SK-N-SH treated with all-trans-retinoic acid at 6 μM for 48 hours (cell line): ENCODE data around the gene GNB4.

Experiments
- ATAC-seq: fragments of 200-7000 bp; cut with Tn5 transposase; 3 replicates; pipeline ENCODE4 v1.9.1; 2020; ENCODE audit warnings: mild to moderate bottlenecking, moderate library complexity
- ARNTL ChIP-seq: fragments of 450-650 bp; formaldehyde crosslinking; IDR thresholded peaks from 2 replicates; pipeline ENCODE4 v1.5.0; 2020; ENCODE audit warnings: low read depth, mild to moderate bottlenecking, moderate library complexity, borderline replicate concordance
- BACH2 ChIP-seq: fragments of 250-450 bp; sonication (Bioruptor Pico); IDR thresholded peaks from 2 replicates; pipeline ENCODE4 v1.9.0; 2021; ENCODE audit warnings: mild to moderate bottlenecking, borderline replicate concordance
- CSDC2 ChIP-seq: fragments of 250-450 bp; sonication (Bioruptor Pico); IDR thresholded peaks from 2 replicates; pipeline ENCODE4 v1.5.0; 2020; ENCODE audit warnings: mild to moderate bottlenecking, moderate library complexity
- ESRRG ChIP-seq: fragments of 250-450 bp; sonication (Bioruptor Pico); IDR thresholded peaks from 2 replicates; pipeline ENCODE4 v1.6.1; 2021; ENCODE audit warnings: mild to moderate bottlenecking
- GLIS3 ChIP-seq: fragments of 250-450 bp; sonication (Bioruptor Pico); IDR thresholded peaks from 2 replicates; pipeline ENCODE4 v1.5.0; 2020; ENCODE audit warnings: mild to moderate bottlenecking, moderate library complexity
- OSR1 ChIP-seq: fragments of 250-450 bp; sonication (Bioruptor Pico); IDR thresholded peaks from 2 replicates; pipeline ENCODE4 v1.8.0; 2022; ENCODE audit warnings: moderate library complexity, mild to moderate bottlenecking, inconsistent platforms
- PPARA ChIP-seq: fragments of 250-450 bp; sonication (Bioruptor Pico); IDR thresholded peaks from 2 replicates; pipeline ENCODE4 v1.5.0; 2020; ENCODE audit warnings: mild to moderate bottlenecking, borderline replicate concordance
- SNAI2 ChIP-seq: fragments of 250-450 bp; sonication (Bioruptor Pico); IDR thresholded peaks from 2 replicates; pipeline ENCODE4 v1.5.0; 2020; ENCODE audit warnings: mild to moderate bottlenecking, moderate library complexity
- TOX ChIP-seq: fragments of 250-450 bp; sonication (Bioruptor Pico); IDR thresholded peaks from 2 replicates; pipeline ENCODE4 v1.8.0; 2021; ENCODE audit warnings: mild to moderate bottlenecking, moderate library complexity, borderline replicate concordance
- ZC3H10 ChIP-seq: fragments of 250-450 bp; sonication (Bioruptor Pico); IDR thresholded peaks from 2 replicates; pipeline ENCODE4 v1.5.1; 2021; ENCODE audit warnings: mild to moderate bottlenecking, moderate library complexity
- ZFP3 ChIP-seq: fragments of 250-450 bp; sonication (Bioruptor Pico); IDR thresholded peaks from 2 replicates; pipeline ENCODE4 v1.5.0; 2020; ENCODE audit warnings: mild to moderate bottlenecking, moderate library complexity
- ZFP30 ChIP-seq: fragments of 450-650 bp; formaldehyde crosslinking; IDR thresholded peaks from 2 replicates; pipeline ENCODE4 v1.5.0; 2022; ENCODE audit warnings: mild to moderate bottlenecking, moderate library complexity
- ZNF565 ChIP-seq: fragments of 450-650 bp; formaldehyde crosslinking; conservative IDR thresholded peaks from 2 replicates; pipeline ENCODE4 v1.5.0; 2020; ENCODE audit warnings: low read depth, mild to moderate bottlenecking, moderate library complexity
- ZNF70 ChIP-seq: fragments of 450-650 bp; formaldehyde crosslinking; IDR thresholded peaks from 2 replicates; pipeline ENCODE4 v1.5.0; 2020; ENCODE audit warnings: mild to moderate bottlenecking, moderate library complexity
- ZNF8 ChIP-seq: fragments of 450-650 bp; formaldehyde crosslinking; IDR thresholded peaks from 2 replicates; pipeline ENCODE4 v1.5.0; 2020; ENCODE audit warnings: mild to moderate bottlenecking, moderate library complexity
- TF ChIP-seq, protein P1 (sequence below): fragments of 250-450 bp; sonication (Bioruptor Pico); IDR thresholded peaks from 2 replicates; pipeline ENCODE4 v1.5.0; 2020; ENCODE audit warnings: mild to moderate bottlenecking, moderate library complexity
- TF ChIP-seq, protein P2 (sequence below): fragments of 250-450 bp; sonication (Bioruptor Pico); IDR thresholded peaks from 2 replicates; pipeline ENCODE4 v1.5.1; 2020; ENCODE audit warnings: low read depth, mild to moderate bottlenecking, moderate library complexity
- TF ChIP-seq, protein P3 (sequence below): fragments of 250-450 bp; sonication (Bioruptor Pico); IDR thresholded peaks from 2 replicates; pipeline ENCODE4 v1.5.1; 2021; ENCODE audit warnings: mild to moderate bottlenecking, moderate library complexity

GNB4 gene

DNA sequence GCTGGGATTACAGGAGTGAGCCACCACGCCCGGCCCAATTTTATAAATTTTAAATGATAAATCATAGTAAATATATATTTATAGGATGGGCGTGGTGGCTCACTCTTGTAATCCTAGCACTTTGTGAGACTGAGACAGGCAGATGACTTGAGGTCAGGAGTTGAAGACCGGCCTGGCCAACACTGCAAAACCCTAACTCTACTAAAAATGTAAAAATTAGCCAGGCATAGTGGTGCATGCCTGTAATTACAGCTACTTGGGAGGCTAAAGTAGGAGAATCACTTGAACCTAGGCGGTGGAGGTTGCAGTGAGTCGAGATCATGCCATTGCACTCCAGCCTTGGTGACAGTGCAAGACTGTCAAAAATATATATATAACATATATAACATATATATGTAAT lies 77.3 kb downstream of the GNB4 start:
- TF ChIP-seq, protein P1, sequence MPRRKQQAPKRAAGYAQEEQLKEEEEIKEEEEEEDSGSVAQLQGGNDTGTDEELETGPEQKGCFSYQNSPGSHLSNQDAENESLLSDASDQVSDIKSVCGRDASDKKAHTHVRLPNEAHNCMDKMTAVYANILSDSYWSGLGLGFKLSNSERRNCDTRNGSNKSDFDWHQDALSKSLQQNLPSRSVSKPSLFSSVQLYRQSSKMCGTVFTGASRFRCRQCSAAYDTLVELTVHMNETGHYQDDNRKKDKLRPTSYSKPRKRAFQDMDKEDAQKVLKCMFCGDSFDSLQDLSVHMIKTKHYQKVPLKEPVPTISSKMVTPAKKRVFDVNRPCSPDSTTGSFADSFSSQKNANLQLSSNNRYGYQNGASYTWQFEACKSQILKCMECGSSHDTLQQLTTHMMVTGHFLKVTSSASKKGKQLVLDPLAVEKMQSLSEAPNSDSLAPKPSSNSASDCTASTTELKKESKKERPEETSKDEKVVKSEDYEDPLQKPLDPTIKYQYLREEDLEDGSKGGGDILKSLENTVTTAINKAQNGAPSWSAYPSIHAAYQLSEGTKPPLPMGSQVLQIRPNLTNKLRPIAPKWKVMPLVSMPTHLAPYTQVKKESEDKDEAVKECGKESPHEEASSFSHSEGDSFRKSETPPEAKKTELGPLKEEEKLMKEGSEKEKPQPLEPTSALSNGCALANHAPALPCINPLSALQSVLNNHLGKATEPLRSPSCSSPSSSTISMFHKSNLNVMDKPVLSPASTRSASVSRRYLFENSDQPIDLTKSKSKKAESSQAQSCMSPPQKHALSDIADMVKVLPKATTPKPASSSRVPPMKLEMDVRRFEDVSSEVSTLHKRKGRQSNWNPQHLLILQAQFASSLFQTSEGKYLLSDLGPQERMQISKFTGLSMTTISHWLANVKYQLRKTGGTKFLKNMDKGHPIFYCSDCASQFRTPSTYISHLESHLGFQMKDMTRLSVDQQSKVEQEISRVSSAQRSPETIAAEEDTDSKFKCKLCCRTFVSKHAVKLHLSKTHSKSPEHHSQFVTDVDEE = no peak
- no peak for TF ChIP-seq SNAI2 (CRISPR knock-in tag)
- TF ChIP-seq BACH2 (CRISPR knock-in tag) = no peak
- no peak for TF ChIP-seq OSR1
- no peak for TF ChIP-seq ZFP3 (CRISPR knock-in tag)
- no peak for TF ChIP-seq TOX (CRISPR knock-in tag)
- TF ChIP-seq, protein P2, sequence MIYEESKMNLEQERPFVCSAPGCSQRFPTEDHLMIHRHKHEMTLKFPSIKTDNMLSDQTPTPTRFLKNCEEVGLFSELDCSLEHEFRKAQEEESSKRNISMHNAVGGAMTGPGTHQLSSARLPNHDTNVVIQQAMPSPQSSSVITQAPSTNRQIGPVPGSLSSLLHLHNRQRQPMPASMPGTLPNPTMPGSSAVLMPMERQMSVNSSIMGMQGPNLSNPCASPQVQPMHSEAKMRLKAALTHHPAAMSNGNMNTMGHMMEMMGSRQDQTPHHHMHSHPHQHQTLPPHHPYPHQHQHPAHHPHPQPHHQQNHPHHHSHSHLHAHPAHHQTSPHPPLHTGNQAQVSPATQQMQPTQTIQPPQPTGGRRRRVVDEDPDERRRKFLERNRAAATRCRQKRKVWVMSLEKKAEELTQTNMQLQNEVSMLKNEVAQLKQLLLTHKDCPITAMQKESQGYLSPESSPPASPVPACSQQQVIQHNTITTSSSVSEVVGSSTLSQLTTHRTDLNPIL (CRISPR knock-in tag) = no peak
- TF ChIP-seq, protein P3, sequence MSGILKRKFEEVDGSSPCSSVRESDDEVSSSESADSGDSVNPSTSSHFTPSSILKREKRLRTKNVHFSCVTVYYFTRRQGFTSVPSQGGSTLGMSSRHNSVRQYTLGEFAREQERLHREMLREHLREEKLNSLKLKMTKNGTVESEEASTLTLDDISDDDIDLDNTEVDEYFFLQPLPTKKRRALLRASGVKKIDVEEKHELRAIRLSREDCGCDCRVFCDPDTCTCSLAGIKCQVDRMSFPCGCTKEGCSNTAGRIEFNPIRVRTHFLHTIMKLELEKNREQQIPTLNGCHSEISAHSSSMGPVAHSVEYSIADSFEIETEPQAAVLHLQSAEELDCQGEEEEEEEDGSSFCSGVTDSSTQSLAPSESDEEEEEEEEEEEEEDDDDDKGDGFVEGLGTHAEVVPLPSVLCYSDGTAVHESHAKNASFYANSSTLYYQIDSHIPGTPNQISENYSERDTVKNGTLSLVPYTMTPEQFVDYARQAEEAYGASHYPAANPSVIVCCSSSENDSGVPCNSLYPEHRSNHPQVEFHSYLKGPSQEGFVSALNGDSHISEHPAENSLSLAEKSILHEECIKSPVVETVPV (CRISPR knock-in tag) = no peak
- no peak for TF ChIP-seq ESRRG (CRISPR knock-in tag)
- no peak for ATAC-seq

DNA sequence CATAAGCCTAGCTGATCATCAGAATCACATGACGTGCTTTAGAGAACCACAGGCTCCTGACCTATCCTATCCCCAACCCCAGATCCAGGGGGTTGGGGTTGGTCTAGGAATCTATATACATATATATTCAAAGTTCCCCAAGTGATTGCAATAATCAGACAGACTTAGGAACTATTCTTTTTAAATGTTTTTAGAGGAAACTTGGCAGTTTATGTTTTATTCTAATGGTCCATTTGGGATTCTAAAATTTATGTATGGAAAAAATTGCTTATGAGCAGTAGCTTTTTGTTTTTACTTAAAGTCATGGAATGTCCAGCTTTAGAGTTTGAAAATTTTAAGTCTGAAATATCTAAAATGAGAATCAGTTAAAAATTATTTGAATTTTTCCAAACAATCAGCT lies 81.6 kb downstream of the GNB4 start:
- TF ChIP-seq ZNF565 (CRISPR knock-in tag) = no peak
- TF ChIP-seq, protein P2 (CRISPR knock-in tag) = no peak
- TF ChIP-seq BACH2 (CRISPR knock-in tag) = no peak
- no peak for TF ChIP-seq TOX (CRISPR knock-in tag)
- TF ChIP-seq GLIS3 (CRISPR knock-in tag) = no peak
- TF ChIP-seq OSR1 = no peak
- TF ChIP-seq ZC3H10 (CRISPR knock-in tag) = no peak
- TF ChIP-seq CSDC2 (CRISPR knock-in tag) = no peak
- no peak for TF ChIP-seq ARNTL (CRISPR knock-in tag)
- TF ChIP-seq ZFP3 (CRISPR knock-in tag) = no peak
- TF ChIP-seq ZNF70 (CRISPR knock-in tag) = no peak
- TF ChIP-seq, protein P3 (CRISPR knock-in tag) = no peak
- ATAC-seq = no peak

DNA sequence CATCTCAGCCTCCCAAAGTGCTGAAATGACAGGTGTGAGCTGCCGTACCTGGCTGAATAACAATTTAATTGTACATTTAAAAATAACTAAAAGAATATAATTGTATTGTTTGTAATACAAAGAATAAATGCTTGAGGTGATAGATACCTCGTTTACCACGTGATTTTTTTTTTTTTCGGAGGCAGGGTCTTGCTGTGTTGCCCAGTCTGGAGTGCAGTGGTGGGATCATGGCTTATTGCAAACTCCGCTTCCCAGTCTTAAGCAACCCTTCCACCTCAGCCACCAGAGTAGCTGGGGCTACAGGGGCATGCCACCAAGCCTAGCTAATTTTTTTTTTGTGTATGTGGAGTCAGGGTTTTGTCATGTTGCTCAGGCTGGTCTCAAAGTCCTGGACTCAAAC lies 87.9 kb downstream of the GNB4 start:
- no peak for TF ChIP-seq GLIS3 (CRISPR knock-in tag)
- no peak for TF ChIP-seq ESRRG (CRISPR knock-in tag)
- TF ChIP-seq ZNF8 (CRISPR knock-in tag) = no peak
- TF ChIP-seq TOX (CRISPR knock-in tag) = no peak
- no peak for TF ChIP-seq ZC3H10 (CRISPR knock-in tag)
- no peak for TF ChIP-seq ZNF565 (CRISPR knock-in tag)
- no peak for TF ChIP-seq SNAI2 (CRISPR knock-in tag)
- TF ChIP-seq, protein P1 = no peak
- TF ChIP-seq ZNF70 (CRISPR knock-in tag) = no peak
- TF ChIP-seq, protein P3 (CRISPR knock-in tag) = no peak
- TF ChIP-seq PPARA (CRISPR knock-in tag) = no peak
- TF ChIP-seq, protein P2 (CRISPR knock-in tag) = no peak
- no peak for TF ChIP-seq ZFP3 (CRISPR knock-in tag)
- TF ChIP-seq ZFP30 (CRISPR knock-in tag) = no peak
- TF ChIP-seq, all 23 proteins: peak for 0
- no peak for ATAC-seq
